Activated T-cell treated with anti-CD3 and anti-CD28 coated beads, Interleukin-2, amount 50 U/mL, for 24 hours (primary cell): ENCODE measurements around the gene BLOC1S1.

Experiments used
- DNase-seq: peaks from one replicate; pipeline ENCODE4 v3.0.0-alpha.2; 2020
- H3K27ac Mint-ChIP-seq: 2 replicates; pipeline ENCODE4 v1.8.0; 2020; ENCODE audit warnings: mild to moderate bottlenecking, mixed read lengths
- H3K27me3 Mint-ChIP-seq: 2 replicates; pipeline ENCODE4 v1.8.0; 2020; ENCODE audit warnings: mixed read lengths
- H3K36me3 Mint-ChIP-seq: 2 replicates; pipeline ENCODE4 v1.8.0; 2020; ENCODE audit warnings: low read depth, mixed read lengths
- H3K4me1 Mint-ChIP-seq: 2 replicates; pipeline ENCODE4 v1.8.0; 2020; ENCODE audit warnings: low read depth, mixed read lengths
- H3K4me3 Mint-ChIP-seq: 2 replicates; pipeline ENCODE4 v1.8.0; 2020; ENCODE audit warnings: mild to moderate bottlenecking, moderate library complexity, mixed read lengths
- H3K9me3 Mint-ChIP-seq: 2 replicates; pipeline ENCODE4 v1.8.0; 2020; ENCODE audit warnings: mixed read lengths

Gene BLOC1S1

DNA sequence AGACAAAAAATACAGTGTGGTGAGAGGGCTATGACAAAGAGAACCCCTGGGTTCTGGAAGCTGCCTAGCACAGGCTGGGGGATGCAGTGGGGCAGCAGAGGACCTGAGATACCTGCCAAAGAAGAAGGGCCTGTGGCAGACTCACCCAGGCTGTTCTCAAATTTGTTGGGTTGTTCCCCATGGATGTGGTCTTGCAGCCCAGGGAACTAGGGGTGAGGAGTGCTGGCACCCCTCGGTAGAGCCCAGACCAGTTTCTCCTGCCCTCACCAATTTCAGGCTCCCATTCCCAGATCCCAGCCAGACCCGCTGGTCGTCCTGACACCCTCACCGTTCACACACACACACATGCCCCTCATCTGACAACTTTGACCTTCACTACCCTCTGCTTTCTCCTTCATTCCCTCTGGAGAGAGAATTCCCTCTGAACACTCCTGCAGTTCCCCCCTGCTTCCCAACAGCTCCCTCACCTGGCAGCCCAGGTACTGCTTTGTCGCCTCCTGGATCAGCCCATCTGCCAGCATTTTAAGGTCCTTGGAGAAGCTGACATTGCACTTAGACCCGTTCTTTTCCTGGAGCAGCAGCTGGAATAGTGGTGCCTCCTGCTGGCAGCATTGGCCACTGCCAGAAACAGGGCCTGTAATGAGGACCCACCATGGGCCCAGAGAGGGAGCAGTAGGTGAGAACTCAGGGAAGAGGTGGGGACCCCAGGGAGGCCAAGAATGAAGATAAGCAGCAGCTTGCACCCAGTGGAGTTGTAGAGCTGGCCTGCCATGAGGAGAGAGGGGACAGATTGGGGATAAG, 21.1 kb downstream of the BLOC1S1 start:
- no peaks in the 10 kb centered on the region for H3K27me3 Mint-ChIP-seq
- H3K27ac Mint-ChIP-seq, result peak overlapping the region; percentile 72
- no peaks in the 10 kb centered on the region for H3K9me3 Mint-ChIP-seq
- H3K36me3 Mint-ChIP-seq, result no peaks in the 10 kb centered on the region
- peaks cover 22% of the 10 kb centered on the region for H3K4me1 Mint-ChIP-seq
- peak; percentile 73 for DNase-seq
- no peak overlapping the region for H3K4me3 Mint-ChIP-seq

DNA sequence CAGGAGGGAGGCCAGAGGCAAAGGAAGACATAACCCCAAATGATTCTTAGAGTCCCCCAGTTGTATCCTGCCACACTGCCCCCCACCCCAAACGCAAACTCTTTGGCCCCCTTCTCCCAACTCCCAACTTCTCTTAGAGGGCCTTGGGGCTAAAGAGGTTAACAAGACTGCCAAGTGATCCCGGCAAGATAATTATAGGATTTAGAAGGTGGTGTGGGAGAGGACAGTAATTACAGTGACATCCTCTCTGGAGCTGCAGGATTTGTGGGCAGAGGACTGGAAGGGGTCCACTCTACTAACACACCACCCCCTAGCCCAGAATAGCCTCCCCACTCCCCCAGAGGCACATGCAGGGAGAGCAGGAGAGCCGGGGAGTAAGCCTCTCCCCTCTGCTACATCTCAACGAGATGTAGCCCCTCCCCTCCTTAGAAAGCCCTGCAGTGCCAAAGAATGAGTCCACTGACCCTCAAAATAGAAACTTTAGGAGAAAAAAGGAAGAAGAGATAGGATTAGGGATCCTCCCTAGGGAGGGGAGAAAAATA, 21.8 kb downstream of the BLOC1S1 start:
- no peaks in the 10 kb centered on the region for H3K27me3 Mint-ChIP-seq
- peak overlapping the region; percentile 79 for H3K4me3 Mint-ChIP-seq
- no peaks in the 10 kb centered on the region for H3K36me3 Mint-ChIP-seq
- H3K4me1 Mint-ChIP-seq, result peaks cover 25% of the 10 kb centered on the region
- H3K9me3 Mint-ChIP-seq, result no peaks in the 10 kb centered on the region
- peak overlapping the region; percentile 91 for H3K27ac Mint-ChIP-seq
- no peak for DNase-seq

DNA sequence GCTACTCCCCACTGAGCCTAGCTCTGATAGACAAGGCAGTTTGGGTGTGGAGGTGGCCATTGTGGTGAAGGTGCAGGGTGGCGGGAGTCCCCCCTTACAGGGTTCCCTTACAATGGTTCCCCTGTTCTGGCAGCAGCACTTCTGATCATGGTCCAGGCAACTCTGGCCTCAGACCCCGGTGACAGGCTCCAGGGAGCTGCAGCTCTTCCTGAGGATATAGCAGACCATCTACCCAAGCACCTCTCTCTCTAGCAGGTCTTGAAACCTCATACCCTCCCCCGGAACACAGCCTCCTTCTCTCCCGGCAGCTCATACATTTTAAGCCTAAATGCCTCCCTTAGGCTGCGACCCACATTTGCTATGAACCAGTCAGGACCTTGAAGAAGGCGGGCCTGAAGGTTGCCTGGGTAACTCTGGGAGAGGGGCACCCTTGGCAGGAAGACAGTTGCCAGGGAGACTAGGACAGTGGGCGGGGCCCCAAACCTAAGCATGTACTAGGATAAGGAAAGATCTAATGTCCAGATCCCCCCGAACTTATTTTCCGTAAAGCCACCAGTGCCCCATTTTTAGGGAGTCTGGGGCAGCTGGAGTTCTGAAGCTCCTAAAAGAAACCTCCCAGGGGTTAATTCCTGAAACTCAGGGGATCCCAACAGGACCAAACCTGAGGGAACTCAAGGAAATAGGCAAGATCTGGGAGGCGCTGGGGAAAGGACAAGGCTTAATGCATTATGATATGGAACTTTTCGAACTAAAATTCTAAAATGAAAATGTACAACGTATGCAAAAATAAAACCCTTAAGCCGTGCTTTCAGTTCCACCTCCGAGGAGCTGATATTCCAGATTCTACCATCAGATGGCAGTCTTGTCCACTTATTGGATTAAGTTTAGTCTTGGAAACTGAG, 22.5 kb downstream of the BLOC1S1 start:
- no peaks in the 10 kb centered on the region for H3K27me3 Mint-ChIP-seq
- peak; percentile 82 for DNase-seq
- H3K4me1 Mint-ChIP-seq, result peaks cover 27% of the 10 kb centered on the region
- H3K27ac Mint-ChIP-seq, result peak overlapping the region; percentile 91
- no peaks in the 10 kb centered on the region for H3K9me3 Mint-ChIP-seq
- peaks cover under 1% of the 10 kb centered on the region for H3K36me3 Mint-ChIP-seq
- peak overlapping the region; percentile 79 for H3K4me3 Mint-ChIP-seq

DNA sequence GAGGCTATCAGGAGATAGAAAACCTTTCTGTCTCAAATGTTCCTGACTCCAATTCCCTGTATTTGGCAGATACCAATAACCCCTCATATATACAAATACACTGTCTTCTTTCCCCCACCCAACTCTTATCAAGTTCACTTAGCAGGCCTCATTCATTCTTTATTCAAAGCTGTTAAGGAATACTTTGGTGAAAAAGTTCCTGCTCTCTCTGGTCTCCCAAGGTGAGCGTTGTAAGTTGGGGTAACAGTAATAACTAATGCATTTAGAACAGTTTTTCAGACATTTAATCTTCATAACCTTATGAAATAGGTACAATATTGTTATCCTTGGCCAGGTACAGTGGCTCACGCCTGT, 23.2 kb downstream of the BLOC1S1 start:
- Mint-ChIP-seq H3K9me3 (no peaks in the 10 kb centered on the region), H3K36me3 (peaks cover 6% of the 10 kb centered on the region), H3K4me3 (peak overlapping the region; percentile 79), H3K4me1 (peaks cover 27% of the 10 kb centered on the region), H3K27me3 (no peaks in the 10 kb centered on the region), H3K27ac (no peak overlapping the region)
- DNase-seq, result no peak

DNA sequence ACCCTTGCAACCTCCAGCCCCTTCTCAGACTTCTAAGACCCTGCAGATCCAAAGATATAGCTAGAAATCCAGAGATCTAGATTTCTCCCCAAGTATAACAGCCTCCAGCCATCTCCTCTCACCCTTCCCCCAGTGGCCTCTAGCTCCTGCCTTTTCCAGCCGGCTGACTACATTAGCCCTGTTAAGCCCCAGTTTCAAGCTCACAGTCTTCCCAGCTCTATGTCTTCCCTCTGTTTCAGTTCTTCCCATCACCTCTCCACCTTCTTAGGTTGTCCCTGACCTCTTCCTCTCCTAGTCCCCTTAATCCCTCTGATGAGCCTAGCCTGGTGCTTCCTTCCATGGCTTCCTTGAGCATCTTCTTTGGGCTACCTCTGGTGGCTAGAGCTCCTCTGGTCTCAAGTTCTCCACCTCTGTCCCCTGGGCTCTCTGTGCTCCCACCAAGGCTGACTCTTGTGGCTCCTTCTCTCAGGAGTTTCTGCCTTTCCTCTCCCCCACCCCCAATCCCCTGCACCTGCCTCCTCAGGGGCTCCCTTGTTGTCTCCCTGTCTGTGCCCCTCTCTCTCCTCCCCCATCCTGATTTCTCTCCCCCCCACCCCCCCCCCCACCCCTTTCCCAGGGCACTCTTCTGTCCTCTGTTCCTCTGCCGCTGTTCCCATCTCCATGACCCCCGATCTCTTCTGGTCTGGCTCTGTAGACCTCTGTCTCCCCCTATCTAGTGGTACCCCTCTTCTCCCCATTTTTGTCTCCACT, 26.3 kb downstream of the BLOC1S1 start:
- Mint-ChIP-seq H3K9me3 (no peaks in the 10 kb centered on the region), H3K27ac (peak overlapping the region; percentile 82), H3K4me3 (peak overlapping the region; percentile 76), H3K4me1 (peaks cover 44% of the 10 kb centered on the region), H3K27me3 (no peaks in the 10 kb centered on the region), H3K36me3 (peaks cover 9% of the 10 kb centered on the region)
- no peak for DNase-seq

DNA sequence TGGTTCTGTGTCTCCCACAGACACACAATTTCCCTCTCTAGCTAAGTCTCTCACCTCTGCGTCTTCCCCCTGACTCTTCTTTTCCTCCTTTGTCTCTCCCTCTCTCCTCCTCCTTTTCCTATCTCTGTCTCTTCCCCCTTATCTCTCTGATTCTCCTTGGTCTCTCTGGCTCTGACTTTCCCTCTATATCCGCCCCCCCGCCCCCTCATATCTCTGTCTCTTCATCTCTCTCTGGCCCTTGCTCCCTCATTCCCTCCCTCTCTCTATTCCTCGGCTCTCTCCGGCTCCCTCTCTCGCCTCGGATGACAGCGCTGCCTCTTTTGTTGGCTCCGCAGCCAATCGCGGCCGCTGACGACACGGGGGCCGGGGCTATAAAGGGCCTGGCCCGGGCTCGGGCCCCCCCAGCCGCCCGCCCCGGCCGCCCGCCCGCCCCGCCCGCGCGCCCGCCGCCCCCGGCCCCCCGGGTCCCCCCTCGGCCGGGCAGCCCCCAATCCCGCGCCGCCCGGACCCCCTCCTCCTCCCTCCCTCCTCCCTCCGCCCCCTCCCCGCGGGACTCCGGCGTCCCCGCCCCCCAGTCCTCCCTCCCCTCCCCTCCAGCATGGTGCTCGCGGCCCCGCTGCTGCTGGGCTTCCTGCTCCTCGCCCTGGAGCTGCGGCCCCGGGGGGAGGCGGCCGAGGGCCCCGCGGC, 27.0 kb downstream of the BLOC1S1 start, which contains the start of gene GDF11:
GDF11 (plus strand) TSS at position 404 of the 687 bp plus-strand sequence; CDS start at position 599, 195 bp downstream.
- Mint-ChIP-seq H3K27ac (peak within 1 kb of the TSS; percentile 82), H3K4me1 (peaks cover 36% of the 10 kb centered on the region), H3K36me3 (peaks cover 11% of the 10 kb centered on the region), H3K27me3 (no peaks in the 10 kb centered on the region), H3K9me3 (no peaks in the 10 kb centered on the region), H3K4me3 (peak within 1 kb of the TSS; percentile 89)
- DNase-seq, result peak; percentile 81

DNA sequence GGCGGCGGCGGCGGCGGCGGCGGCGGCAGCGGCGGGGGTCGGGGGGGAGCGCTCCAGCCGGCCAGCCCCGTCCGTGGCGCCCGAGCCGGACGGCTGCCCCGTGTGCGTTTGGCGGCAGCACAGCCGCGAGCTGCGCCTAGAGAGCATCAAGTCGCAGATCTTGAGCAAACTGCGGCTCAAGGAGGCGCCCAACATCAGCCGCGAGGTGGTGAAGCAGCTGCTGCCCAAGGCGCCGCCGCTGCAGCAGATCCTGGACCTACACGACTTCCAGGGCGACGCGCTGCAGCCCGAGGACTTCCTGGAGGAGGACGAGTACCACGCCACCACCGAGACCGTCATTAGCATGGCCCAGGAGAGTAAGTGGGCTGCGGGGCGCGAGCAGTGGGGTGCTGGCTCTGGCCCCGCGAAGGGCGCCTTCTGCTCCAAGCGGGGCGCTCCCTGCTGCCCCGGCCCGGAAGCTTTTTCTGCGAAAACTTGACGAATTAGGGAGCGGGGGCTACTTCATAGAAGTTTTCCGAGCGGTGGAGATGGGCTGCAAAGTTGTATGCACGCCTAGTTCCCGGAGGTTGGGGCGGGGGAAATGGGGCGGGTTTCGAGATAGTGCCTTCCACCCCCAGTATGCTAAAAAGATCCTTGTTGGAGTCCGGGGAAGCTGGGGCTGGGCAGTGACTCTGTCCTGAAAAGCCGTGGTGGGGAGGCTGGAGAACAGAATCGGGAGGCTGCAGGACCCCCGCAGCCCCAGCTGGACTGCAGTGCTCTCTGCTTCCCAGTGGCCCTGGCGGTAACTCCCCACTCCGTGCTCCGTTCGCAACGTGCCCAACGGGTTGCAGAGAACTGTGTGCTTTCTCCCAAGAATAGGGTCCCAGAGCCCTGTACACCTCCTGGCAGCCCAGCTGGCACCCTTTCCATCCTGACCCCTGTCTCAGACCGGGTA, 27.8 kb downstream of the BLOC1S1 start:
- Mint-ChIP-seq H3K36me3 (peaks cover 15% of the 10 kb centered on the region), H3K9me3 (no peaks in the 10 kb centered on the region), H3K27ac (peak overlapping the region; percentile 81), H3K27me3 (no peaks in the 10 kb centered on the region), H3K4me1 (peaks cover 30% of the 10 kb centered on the region), H3K4me3 (peak overlapping the region; percentile 89)
- peak; percentile 74 for DNase-seq

DNA sequence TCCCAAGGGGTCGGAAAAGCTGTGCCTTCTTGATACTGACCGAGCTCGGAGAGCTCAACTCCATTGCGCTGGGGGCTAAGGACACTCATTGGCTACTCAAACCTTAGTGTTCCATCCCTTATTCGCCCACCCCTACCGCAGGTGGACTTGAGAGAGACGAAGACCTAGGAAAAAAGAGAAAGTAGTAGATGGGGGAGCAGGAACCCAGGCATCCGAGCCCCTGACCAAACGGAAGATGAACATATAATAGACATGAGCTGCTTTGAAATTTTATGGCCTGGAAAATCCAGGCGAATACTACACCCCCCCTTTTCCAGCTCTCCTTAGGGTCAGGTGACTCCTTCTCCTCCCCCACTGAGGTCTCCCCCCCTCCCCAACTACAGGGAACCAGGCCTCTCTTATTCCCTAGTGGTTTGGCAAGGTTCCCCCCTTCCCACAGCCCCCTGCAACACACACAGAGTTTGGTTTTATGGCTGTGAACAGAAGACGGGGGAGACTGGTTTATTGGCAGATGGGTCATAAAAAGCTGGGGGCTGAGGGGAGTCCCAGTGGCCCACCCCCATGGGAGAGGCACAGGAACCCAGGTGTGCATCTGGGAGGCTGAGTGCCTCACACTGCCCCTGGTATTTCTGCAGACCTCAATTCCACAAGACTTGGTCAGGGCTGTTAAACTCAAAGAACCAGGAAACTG, 28.6 kb downstream of the BLOC1S1 start:
- H3K27ac Mint-ChIP-seq, result peak overlapping the region; percentile 81

DNA sequence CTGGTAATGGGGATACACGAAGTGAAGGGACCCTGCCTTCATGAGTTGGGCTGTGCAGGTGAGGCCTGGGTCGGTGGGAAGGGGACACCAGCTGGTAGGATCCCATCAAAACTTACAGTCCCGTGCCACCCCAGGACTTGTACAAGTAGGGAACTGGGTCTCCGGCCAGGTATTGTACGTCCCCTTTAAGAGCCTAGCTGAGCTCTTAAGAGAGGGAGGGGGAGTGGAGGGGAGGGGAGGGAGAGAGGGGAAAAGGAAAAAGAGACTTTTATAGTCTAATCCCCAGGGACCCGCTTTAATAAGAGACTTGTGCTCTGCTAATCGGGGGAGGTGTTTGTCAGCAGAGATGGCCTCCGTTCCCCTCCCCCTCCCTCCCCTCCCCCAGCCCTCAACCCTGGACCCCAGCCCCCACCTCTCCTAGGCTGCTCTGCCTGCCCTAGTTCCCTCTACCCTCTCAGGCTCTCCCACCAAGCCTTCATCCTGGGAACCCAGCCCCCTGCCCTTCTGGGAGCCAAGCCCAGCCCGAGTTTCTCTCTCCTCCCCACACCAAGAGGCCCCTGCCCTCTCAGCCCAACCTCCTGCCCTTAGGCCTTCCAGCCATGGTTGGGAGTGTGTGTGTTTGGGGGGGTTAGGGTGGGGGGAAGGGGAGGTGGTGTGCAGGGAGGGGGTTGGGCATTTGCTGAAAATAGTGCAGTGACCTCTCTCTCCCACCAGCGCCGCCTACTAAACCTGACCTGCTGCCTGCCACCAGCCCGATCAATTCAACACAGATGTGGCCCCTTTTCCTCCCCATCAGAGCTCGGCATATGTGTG, 29.7 kb downstream of the BLOC1S1 start:
- H3K4me1 Mint-ChIP-seq, result peaks cover 28% of the 10 kb centered on the region
- no peaks in the 10 kb centered on the region for H3K9me3 Mint-ChIP-seq
- no peaks in the 10 kb centered on the region for H3K27me3 Mint-ChIP-seq
- peaks cover 32% of the 10 kb centered on the region for H3K36me3 Mint-ChIP-seq
- peak overlapping the region; percentile 23 for H3K27ac Mint-ChIP-seq
- H3K4me3 Mint-ChIP-seq, result peak overlapping the region; percentile 89
- DNase-seq, result no peak

More for the DNA sequence above, 28.6 kb downstream of the BLOC1S1 start:
- Mint-ChIP-seq H3K27me3 (no peaks in the 10 kb centered on the region), H3K9me3 (no peaks in the 10 kb centered on the region), H3K4me3 (peak overlapping the region; percentile 89), H3K4me1 (peaks cover 28% of the 10 kb centered on the region), H3K36me3 (peaks cover 23% of the 10 kb centered on the region)
- DNase-seq, result no peak

DNA sequence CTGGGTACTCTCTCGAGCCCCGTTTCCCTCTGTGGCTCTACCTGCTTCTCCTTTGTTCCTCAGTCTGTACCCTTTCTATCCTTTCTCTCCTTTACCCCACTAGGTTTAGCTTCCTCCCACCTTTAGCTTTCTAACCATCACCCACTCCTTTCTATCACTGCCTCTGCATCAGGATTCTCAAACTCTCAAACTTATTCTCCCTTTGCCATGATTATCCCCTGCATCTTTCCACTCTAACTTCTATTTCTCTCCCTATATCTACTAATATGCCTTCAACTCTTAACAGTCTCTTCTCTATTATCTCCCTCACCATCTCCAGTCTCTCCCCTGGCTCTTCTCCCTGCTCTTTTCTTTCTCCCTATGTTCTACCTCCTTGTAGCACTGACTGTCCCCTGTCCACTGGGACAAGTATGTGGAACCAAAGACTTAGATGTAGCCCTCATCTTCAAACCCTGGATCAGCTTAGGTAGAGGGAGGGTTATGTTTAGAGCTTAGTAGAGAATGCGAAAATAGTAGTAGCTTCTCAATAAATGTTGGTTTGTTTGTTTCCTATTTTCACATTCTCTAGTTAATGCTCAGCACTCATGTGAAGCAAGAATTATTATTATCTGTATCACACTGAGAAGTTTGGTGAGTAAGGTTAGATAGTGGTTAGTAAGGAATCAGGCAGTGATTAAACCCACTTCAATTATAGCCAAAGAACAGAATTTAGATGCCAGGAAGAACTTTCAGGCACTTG, 30.5 kb downstream of the BLOC1S1 start:
- Mint-ChIP-seq H3K36me3 (peaks cover 40% of the 10 kb centered on the region), H3K27me3 (no peaks in the 10 kb centered on the region), H3K9me3 (no peaks in the 10 kb centered on the region), H3K4me1 (peaks cover 25% of the 10 kb centered on the region), H3K4me3 (no peak overlapping the region), H3K27ac (peak overlapping the region; percentile 23)
- no peak for DNase-seq

DNA sequence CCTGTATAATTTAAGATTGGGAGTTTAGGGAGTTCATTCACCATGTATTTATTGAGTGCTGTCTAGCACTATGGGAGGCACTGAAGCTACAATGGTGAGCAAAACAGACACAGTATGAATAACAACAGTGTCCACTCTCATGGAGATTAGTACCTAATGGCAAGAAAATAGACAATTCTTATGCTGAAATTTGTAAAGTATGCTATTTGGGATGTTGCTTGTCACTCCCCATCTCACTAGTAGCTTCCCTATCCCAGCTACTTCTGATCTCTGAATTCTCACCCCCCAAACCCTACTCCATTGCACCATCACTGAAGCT, 31.0 kb downstream of the BLOC1S1 start:
- Mint-ChIP-seq H3K4me1 (peaks cover 25% of the 10 kb centered on the region), H3K36me3 (peaks cover 44% of the 10 kb centered on the region), H3K4me3 (no peak overlapping the region), H3K27me3 (no peaks in the 10 kb centered on the region), H3K9me3 (no peaks in the 10 kb centered on the region), H3K27ac (no peak overlapping the region)
- DNase-seq, result no peak
